ENCODE data around the gene RPS15. TPM values are rescaled to one million over a fixed set of nuclear protein-coding genes. Genes with fewer than 3 reads are reported as not detected.

The RPS15 gene
- total and polyA plus RNA-seq, 2 of the 13 experiments (the other 11 are each of a cell fraction or from before 2014, with no cell fraction given): 695 to 1,411 TPM

DNA sequence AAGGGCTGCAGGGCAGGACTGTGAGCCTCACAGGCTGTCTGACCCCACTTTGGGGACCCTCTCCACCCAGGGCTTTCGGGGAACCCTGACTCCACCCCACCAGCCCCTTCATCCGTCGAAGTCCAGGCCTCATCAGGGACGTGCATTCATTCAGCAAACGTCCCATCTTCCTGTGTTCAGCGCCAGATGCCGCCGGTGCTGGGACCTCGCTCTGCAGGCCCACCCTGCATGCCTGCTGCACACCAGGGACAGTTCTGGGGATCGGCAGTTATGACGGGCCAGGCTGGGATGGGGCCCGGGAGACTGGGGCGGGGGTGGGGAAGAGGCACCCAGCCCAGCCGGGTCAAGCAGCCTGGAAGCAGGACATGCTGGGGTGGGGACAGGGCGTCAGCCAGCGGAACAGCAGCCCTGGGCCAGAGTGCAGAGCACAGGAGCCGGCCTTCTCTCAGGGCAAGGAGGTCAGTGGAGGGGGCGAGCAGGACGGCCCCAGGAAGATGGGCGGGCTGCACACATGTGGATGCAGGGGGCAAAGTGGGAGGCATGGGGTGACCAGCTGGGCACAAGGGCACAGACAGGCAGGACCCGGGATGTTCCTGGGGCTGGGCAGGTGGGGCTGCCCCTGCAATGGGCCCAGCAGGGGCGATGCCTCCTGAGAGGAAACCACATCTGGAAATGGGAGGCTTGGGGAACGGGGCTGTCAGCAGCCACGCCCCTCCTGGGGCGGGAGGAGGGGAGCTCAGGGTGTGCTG is 42.0 kb upstream of the RPS15 start (continued):
- TF ChIP-seq LCORL (IDR thresholded peaks at IDR 0.05) (no peak), LCORL (CRISPR knock-in tag; IDR thresholded peaks at IDR 0.05) (0 out of 2 replicates have a peak, but pooled peaks have one; percentile 7), BCL3 (CRISPR knock-in tag; IDR thresholded peaks at IDR 0.05) (peak; percentile 67; the same call in 1 of the 2 replicates), ZNF3 (CRISPR knock-in tag; IDR thresholded peaks at IDR 0.05) (no peak), KLF6 (CRISPR knock-in tag; IDR thresholded peaks at IDR 0.05) (no peak), CEBPB (IDR thresholded peaks at IDR 0.05; ENCODE audit: borderline replicate concordance, low read depth, low read length) (no peak), NCOA5 (CRISPR knock-in tag; IDR thresholded peaks at IDR 0.05) (0 out of 2 replicates have a peak, but pooled peaks have one; percentile 68), ZNF335 (CRISPR knock-in tag; IDR thresholded peaks at IDR 0.05) (no peak), PITX1 (CRISPR knock-in tag; IDR thresholded peaks at IDR 0.05) (peak; percentile 4; the same call in 1 of the 2 replicates), POLR2G (IDR thresholded peaks at IDR 0.05; ENCODE audit: low read depth, low read length) (peak; percentile 76), HNRNPL (IDR thresholded peaks at IDR 0.05; ENCODE audit: low read depth, low read length) (0 out of 2 replicates have a peak, but pooled peaks have one; percentile 22), POLR2AphosphoS2 (IDR thresholded peaks at IDR 0.05; ENCODE audit: low read depth, low read length) (no peak), TGIF2 (CRISPR knock-in tag; IDR thresholded peaks at IDR 0.05) (no peak), HNRNPH1 (optimal IDR thresholded peaks at IDR 0.05; ENCODE audit: low read depth, low read length) (peak; percentile 23), RNF2 (conservative IDR thresholded peaks at IDR 0.05; ENCODE audit: low read depth) (no peak), ZNF414 (CRISPR knock-in tag; IDR thresholded peaks at IDR 0.05) (no peak)
- TF ChIP-seq, protein P1, sequence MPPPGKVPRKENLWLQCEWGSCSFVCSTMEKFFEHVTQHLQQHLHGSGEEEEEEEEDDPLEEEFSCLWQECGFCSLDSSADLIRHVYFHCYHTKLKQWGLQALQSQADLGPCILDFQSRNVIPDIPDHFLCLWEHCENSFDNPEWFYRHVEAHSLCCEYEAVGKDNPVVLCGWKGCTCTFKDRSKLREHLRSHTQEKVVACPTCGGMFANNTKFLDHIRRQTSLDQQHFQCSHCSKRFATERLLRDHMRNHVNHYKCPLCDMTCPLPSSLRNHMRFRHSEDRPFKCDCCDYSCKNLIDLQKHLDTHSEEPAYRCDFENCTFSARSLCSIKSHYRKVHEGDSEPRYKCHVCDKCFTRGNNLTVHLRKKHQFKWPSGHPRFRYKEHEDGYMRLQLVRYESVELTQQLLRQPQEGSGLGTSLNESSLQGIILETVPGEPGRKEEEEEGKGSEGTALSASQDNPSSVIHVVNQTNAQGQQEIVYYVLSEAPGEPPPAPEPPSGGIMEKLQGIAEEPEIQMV (CRISPR knock-in tag; IDR thresholded peaks at IDR 0.05; ENCODE audit: low read depth): 0 out of 2 replicates have a peak, but pooled peaks have one; percentile 5
- TF ChIP-seq, protein P2, sequence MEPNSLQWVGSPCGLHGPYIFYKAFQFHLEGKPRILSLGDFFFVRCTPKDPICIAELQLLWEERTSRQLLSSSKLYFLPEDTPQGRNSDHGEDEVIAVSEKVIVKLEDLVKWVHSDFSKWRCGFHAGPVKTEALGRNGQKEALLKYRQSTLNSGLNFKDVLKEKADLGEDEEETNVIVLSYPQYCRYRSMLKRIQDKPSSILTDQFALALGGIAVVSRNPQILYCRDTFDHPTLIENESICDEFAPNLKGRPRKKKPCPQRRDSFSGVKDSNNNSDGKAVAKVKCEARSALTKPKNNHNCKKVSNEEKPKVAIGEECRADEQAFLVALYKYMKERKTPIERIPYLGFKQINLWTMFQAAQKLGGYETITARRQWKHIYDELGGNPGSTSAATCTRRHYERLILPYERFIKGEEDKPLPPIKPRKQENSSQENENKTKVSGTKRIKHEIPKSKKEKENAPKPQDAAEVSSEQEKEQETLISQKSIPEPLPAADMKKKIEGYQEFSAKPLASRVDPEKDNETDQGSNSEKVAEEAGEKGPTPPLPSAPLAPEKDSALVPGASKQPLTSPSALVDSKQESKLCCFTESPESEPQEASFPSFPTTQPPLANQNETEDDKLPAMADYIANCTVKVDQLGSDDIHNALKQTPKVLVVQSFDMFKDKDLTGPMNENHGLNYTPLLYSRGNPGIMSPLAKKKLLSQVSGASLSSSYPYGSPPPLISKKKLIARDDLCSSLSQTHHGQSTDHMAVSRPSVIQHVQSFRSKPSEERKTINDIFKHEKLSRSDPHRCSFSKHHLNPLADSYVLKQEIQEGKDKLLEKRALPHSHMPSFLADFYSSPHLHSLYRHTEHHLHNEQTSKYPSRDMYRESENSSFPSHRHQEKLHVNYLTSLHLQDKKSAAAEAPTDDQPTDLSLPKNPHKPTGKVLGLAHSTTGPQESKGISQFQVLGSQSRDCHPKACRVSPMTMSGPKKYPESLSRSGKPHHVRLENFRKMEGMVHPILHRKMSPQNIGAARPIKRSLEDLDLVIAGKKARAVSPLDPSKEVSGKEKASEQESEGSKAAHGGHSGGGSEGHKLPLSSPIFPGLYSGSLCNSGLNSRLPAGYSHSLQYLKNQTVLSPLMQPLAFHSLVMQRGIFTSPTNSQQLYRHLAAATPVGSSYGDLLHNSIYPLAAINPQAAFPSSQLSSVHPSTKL (CRISPR knock-in tag; IDR thresholded peaks at IDR 0.05): no peak
- TF ChIP-seq, protein P3, sequence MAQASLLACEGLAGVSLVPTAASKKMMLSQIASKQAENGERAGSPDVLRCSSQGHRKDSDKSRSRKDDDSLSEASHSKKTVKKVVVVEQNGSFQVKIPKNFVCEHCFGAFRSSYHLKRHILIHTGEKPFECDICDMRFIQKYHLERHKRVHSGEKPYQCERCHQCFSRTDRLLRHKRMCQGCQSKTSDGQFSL (CRISPR knock-in tag; IDR thresholded peaks at IDR 0.05): peak; percentile 49; the same call in 1 of the 2 replicates
- TF ChIP-seq, protein P4, sequence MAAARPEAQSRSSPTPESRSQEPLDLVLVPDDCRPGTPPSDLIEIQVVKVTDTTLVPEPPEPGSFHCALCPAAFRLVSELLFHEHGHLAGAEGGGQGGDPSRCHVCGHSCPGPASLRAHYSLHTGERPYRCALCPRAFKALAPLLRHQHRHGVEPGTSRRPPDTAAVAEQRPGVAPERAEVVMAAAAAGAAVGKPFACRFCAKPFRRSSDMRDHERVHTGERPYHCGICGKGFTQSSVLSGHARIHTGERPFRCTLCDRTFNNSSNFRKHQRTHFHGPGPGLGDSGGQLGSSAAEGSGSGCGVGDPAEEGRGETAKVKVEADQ (CRISPR knock-in tag; IDR thresholded peaks at IDR 0.05; ENCODE audit: borderline replicate concordance): 0 out of 2 replicates have a peak, but pooled peaks have one; percentile 9
- TF ChIP-seq, protein P5, sequence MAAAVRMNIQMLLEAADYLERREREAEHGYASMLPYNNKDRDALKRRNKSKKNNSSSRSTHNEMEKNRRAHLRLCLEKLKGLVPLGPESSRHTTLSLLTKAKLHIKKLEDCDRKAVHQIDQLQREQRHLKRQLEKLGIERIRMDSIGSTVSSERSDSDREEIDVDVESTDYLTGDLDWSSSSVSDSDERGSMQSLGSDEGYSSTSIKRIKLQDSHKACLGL (CRISPR knock-in tag; IDR thresholded peaks at IDR 0.05): no peak
